Retina (tissue), 1 donor: Measurements from ENCODE around the gene TXNRD1.
A peak's percentile ranks its signal among the peaks of the same experiment; 100 is the strongest.
"Not testable (repeated sequence)": the region's sequence is repeated elsewhere in the genome, so short reads cannot be mapped to it uniquely, and the experiment has no call there.

Experiments used
- DNase-seq: peaks from one replicate; pipeline ENCODE4 v3.0.0-alpha.2; 2016

The TXNRD1 gene

GRCh38 chr12:104376650-104377513 lies 161.3 kb downstream of the TXNRD1 start:
- peak; percentile 17 for DNase-seq

GRCh38 chr12:104377514-104377812 lies 161.9 kb downstream of the TXNRD1 start:
- no peak for DNase-seq

GRCh38 chr12:104378427-104378826 lies 162.8 kb downstream of the TXNRD1 start:
- DNase-seq: no peak

GRCh38 chr12:104381341-104381730 lies 165.8 kb downstream of the TXNRD1 start:
- no peak for DNase-seq

GRCh38 chr12:104381731-104382480 lies 166.3 kb downstream of the TXNRD1 start:
- peak; percentile 91 for DNase-seq

GRCh38 chr12:104384141-104384880 lies 168.7 kb downstream of the TXNRD1 start:
- DNase-seq: no peak

GRCh38 chr12:104385510-104385909 lies 169.9 kb downstream of the TXNRD1 start:
- no peak for DNase-seq

- no peak for DNase-seq
Measured at GRCh38 chr12:104386461-104386860, 170.9 kb downstream of the TXNRD1 start.

GRCh38 chr12:104387190-104387589 lies 171.6 kb downstream of the TXNRD1 start:
- peak; percentile 33 for DNase-seq

GRCh38 chr12:104394086-104394485 lies 178.5 kb downstream of the TXNRD1 start:
- not testable (repeated sequence) for DNase-seq
